Measurements from ENCODE around the gene TMEM132A.
"Not testable (repeated sequence)": the region's sequence is repeated elsewhere in the genome, so short reads cannot be mapped to it uniquely, and the experiment has no call there.

The TMEM132A gene

GRCh38 chr11:60964801-60965200, 40.5 kb downstream of the TMEM132A start:
- no peak for DNase-seq

GRCh38 chr11:60966890-60967289, 42.6 kb downstream of the TMEM132A start:
- no peak for DNase-seq

- no peak for DNase-seq
These were observed 44.0 kb downstream of the TMEM132A start for GRCh38 chr11:60968223-60968622.

GRCh38 chr11:60970369-60970774, 46.1 kb downstream of the TMEM132A start:
- no peak for DNase-seq

- no peak for DNase-seq
These were observed 46.6 kb downstream of the TMEM132A start for GRCh38 chr11:60970890-60971289.

GRCh38 chr11:60971520-60971919, 47.3 kb downstream of the TMEM132A start, which contains the start of gene CD6:
Gene CD6, plus strand, starts transcription at chr11:60971680. Its CDS starts 186 bp downstream, at chr11:60971866.
- DNase-seq, result no peak

- DNase-seq, result no peak
These were observed 48.1 kb downstream of the TMEM132A start for GRCh38 chr11:60972182-60973030.

- no peak for DNase-seq
These were observed 49.4 kb downstream of the TMEM132A start for GRCh38 chr11:60973699-60974098.

GRCh38 chr11:60974316-60974715, 50.1 kb downstream of the TMEM132A start:
- not testable (repeated sequence) for DNase-seq

- no peak for DNase-seq
These were observed 50.5 kb downstream of the TMEM132A start for GRCh38 chr11:60974726-60975125.

- DNase-seq, result no peak
These were observed 53.0 kb downstream of the TMEM132A start for GRCh38 chr11:60977224-60977623.

- DNase-seq, result no peak
These were observed 53.6 kb downstream of the TMEM132A start for GRCh38 chr11:60977836-60978235.

GRCh38 chr11:60978546-60979380, 54.5 kb downstream of the TMEM132A start:
- no peak for DNase-seq

GRCh38 chr11:60981515-60981914, 57.3 kb downstream of the TMEM132A start:
- DNase-seq, result no peak

GRCh38 chr11:60982184-60982583, 57.9 kb downstream of the TMEM132A start:
- no peak for DNase-seq

GRCh38 chr11:60984149-60984548, 59.9 kb downstream of the TMEM132A start:
- no peak for DNase-seq

GRCh38 chr11:60984636-60985035, 60.4 kb downstream of the TMEM132A start:
- no peak for DNase-seq

GRCh38 chr11:60985501-60985900, 61.2 kb downstream of the TMEM132A start:
- no peak for DNase-seq

GRCh38 chr11:60985991-60986915, 62.0 kb downstream of the TMEM132A start:
- DNase-seq, result no peak

All from NCI-H446 treated with DMSO at 0.1 percent for 48 hours (cell line).